H9 (cell line): ENCODE results near the gene RANBP9. TPM values are rescaled to one million over a fixed set of nuclear protein-coding genes. Genes with fewer than 3 reads are reported as not detected.

Source experiments
- DNase-seq: peaks from one replicate; pipeline ENCODE4 v3.0.0-alpha.2; 2017
- H2AFZ ChIP-seq: one replicate; pipeline ENCODE4 v1.6.1; 2013; ENCODE audit warnings: mild to moderate bottlenecking, low read length, control low read depth, moderate library complexity
- H2AK5ac ChIP-seq: 2 replicates; pipeline ENCODE4 v1.6.1; 2013; ENCODE audit warnings: low read length, control low read depth, mixed read lengths; ENCODE audit not compliant: insufficient read length
- H2BK120ac ChIP-seq: one replicate; pipeline ENCODE4 v1.6.1; 2013; ENCODE audit warnings: low read depth, mild to moderate bottlenecking, low read length, control low read depth, inconsistent platforms; ENCODE audit not compliant: poor library complexity, severe bottlenecking
- H2BK12ac ChIP-seq: 2 replicates; pipeline ENCODE4 v1.6.1; 2013; ENCODE audit warnings: low read length, control low read depth, mixed read lengths, low read depth; ENCODE audit not compliant: insufficient read length
- H2BK15ac ChIP-seq: 2 replicates; pipeline ENCODE4 v1.6.1; 2013; ENCODE audit warnings: low read depth, low read length, control low read depth
- H2BK20ac ChIP-seq: one replicate; pipeline ENCODE4 v1.6.1; 2013; ENCODE audit warnings: low read depth, mild to moderate bottlenecking, low read length, control low read depth, inconsistent platforms; ENCODE audit not compliant: poor library complexity, severe bottlenecking
- H2BK5ac ChIP-seq: 2 replicates; pipeline ENCODE4 v1.6.1; 2013; ENCODE audit warnings: low read length, control low read depth, mixed read lengths; ENCODE audit not compliant: insufficient read length
- H3K14ac ChIP-seq: 2 replicates; pipeline ENCODE4 v1.6.1; 2013; ENCODE audit warnings: low read length, control low read depth; ENCODE audit not compliant: insufficient read depth
- H3K18ac ChIP-seq: 2 replicates; pipeline ENCODE4 v1.6.1; 2013; ENCODE audit warnings: low read depth, mild to moderate bottlenecking, mixed read lengths, low read length, control low read depth; ENCODE audit not compliant: insufficient read length
- H3K23ac ChIP-seq: 2 replicates; pipeline ENCODE4 v1.6.1; 2013; ENCODE audit warnings: low read length, control low read depth, mixed read lengths, low read depth; ENCODE audit not compliant: insufficient read length
- H3K23me2 ChIP-seq: 2 replicates; pipeline ENCODE4 v1.6.1; 2013; ENCODE audit warnings: low read depth, mild to moderate bottlenecking, mixed read lengths, low read length, control low read depth; ENCODE audit not compliant: insufficient read length, poor library complexity, severe bottlenecking
- H3K27ac ChIP-seq: 2 replicates; pipeline ENCODE4 v1.5.1; 2013; ENCODE audit warnings: low read length, control low read depth, mixed read lengths, low read depth; ENCODE audit not compliant: insufficient read length
- H3K27me3 ChIP-seq: 2 replicates; pipeline ENCODE4 v1.6.1; 2013; ENCODE audit warnings: low read length, control low read depth, inconsistent platforms; ENCODE audit not compliant: insufficient read depth
- H3K4ac ChIP-seq: 2 replicates; pipeline ENCODE4 v1.6.1; 2013; ENCODE audit warnings: low read depth, mild to moderate bottlenecking, control low read depth, inconsistent platforms, low read length, moderate library complexity
- H3K4me1 ChIP-seq: 2 replicates; pipeline ENCODE4 v1.6.1; 2013; ENCODE audit warnings: low read length, control low read depth, inconsistent platforms; ENCODE audit not compliant: insufficient read depth
- H3K4me2 ChIP-seq: 2 replicates; pipeline ENCODE4 v1.6.1; 2013; ENCODE audit warnings: low read length, control low read depth, mixed read lengths; ENCODE audit not compliant: insufficient read length, insufficient read depth
- H3K56ac ChIP-seq: 2 replicates; pipeline ENCODE4 v1.6.1; 2013; ENCODE audit warnings: low read depth, mild to moderate bottlenecking, mixed read lengths, low read length, control low read depth; ENCODE audit not compliant: insufficient read length
- H3K79me1 ChIP-seq: 2 replicates; pipeline ENCODE4 v1.6.1; 2013; ENCODE audit warnings: low read depth, mild to moderate bottlenecking, moderate library complexity, low read length, control low read depth, inconsistent platforms; ENCODE audit not compliant: insufficient read depth, poor library complexity, severe bottlenecking
- H3K79me2 ChIP-seq: 2 replicates; pipeline ENCODE4 v1.6.1; 2013; ENCODE audit warnings: low read length, control low read depth, inconsistent platforms; ENCODE audit not compliant: insufficient read depth
- H3K9ac ChIP-seq: 2 replicates; pipeline ENCODE4 v1.6.1; 2013; ENCODE audit warnings: low read length, control low read depth, mixed read lengths; ENCODE audit not compliant: insufficient read length; ENCODE audit errors: extremely low read depth
- H3K9me3 ChIP-seq: one replicate; pipeline ENCODE4 v1.6.1; 2013; ENCODE audit warnings: low read depth, low read length, inconsistent platforms; ENCODE audit not compliant: control insufficient read depth
- H3T11ph ChIP-seq: one replicate; pipeline ENCODE4 v1.6.1; 2013; ENCODE audit warnings: mild to moderate bottlenecking, low read length, control low read depth, inconsistent platforms
- H4K20me1 ChIP-seq: one replicate; pipeline ENCODE4 v1.6.1; 2013; ENCODE audit not compliant: control insufficient read depth, insufficient read length, insufficient read depth
- H4K5ac ChIP-seq: 2 replicates; pipeline ENCODE4 v1.6.1; 2013; ENCODE audit warnings: low read depth, mild to moderate bottlenecking, mixed read lengths, low read length, control low read depth; ENCODE audit not compliant: insufficient read length
- H4K8ac ChIP-seq: replicated peaks from 2 replicates; pipeline ENCODE4 v1.6.1; 2013; ENCODE audit warnings: low read length, control low read depth, mixed read lengths, low read depth; ENCODE audit not compliant: insufficient read length
- H4K91ac ChIP-seq: 2 replicates; pipeline ENCODE4 v1.6.1; 2013; ENCODE audit warnings: low read depth, mild to moderate bottlenecking, moderate library complexity, mixed read lengths, low read length, control low read depth; ENCODE audit not compliant: insufficient read length
- H3K27ac Mint-ChIP-seq, 3 experiments: 2 replicates in 2 of 3; 3 replicates in 1 of 3; pipeline ENCODE4 v1.8.0; 2020 to 2021; ENCODE audit warnings: mixed read lengths in 3 of 3, mild to moderate bottlenecking in 1 of 3, moderate library complexity in 1 of 3
- H3K27me3 Mint-ChIP-seq: 2 replicates; pipeline ENCODE4 v1.8.0; 2021; ENCODE audit warnings: low read depth, mild to moderate bottlenecking, moderate library complexity, mixed read lengths
- H3K36me3 Mint-ChIP-seq, 3 experiments: 2 replicates in 2 of 3; 3 replicates in 1 of 3; pipeline ENCODE4 v1.8.0; 2020 to 2021; ENCODE audit warnings: low read depth in 3 of 3, mixed read lengths in 3 of 3; ENCODE audit not compliant: insufficient read depth in 1 of 3
- H3K4me1 Mint-ChIP-seq, 2 experiments: 2 replicates each; pipeline ENCODE4 v1.8.0; 2020; ENCODE audit warnings: mixed read lengths in 2 of 2
- H3K4me3 Mint-ChIP-seq, 2 experiments: 2 replicates in 1 of 2; 3 replicates in 1 of 2; pipeline ENCODE4 v1.8.0; 2020 to 2021; ENCODE audit warnings: mild to moderate bottlenecking in 2 of 2, mixed read lengths in 2 of 2, moderate library complexity in 1 of 2
- H3K9me3 Mint-ChIP-seq, 2 experiments: 2 replicates in 1 of 2; 3 replicates in 1 of 2; pipeline ENCODE4 v1.8.0; 2020; ENCODE audit warnings: mild to moderate bottlenecking in 2 of 2, mixed read lengths in 2 of 2, moderate library complexity in 1 of 2
- WGBS: extraction: QIAGEN DNeasy Blood & Tissue Kit; methylation state at CpG from one replicate; pipeline ENCODE4 v1.1.7; 2013; ENCODE audit warnings: missing lambda C conversion rate, low lambda C conversion rate, mixed read lengths; ENCODE audit not compliant: insufficient read length; ENCODE audit errors: extremely low coverage; 5-methylcytosine and 5-hydroxymethylcytosine counted together
- total RNA-seq: library from RNA; stranded (reverse); gene quantifications from 2 replicates; pipeline ENCODE4 v1.2.1, GENCODE V29; 2021
- TF ChIP-seq, protein P1 (sequence below): fragments of 200-600 bp; sonication (generic); conservative IDR thresholded peaks from 3 replicates; pipeline ENCODE4 v1.8.0; 2021; ENCODE audit warnings: antibody characterized with exemption, mild to moderate bottlenecking

The RANBP9 gene
- total RNA-seq, 1 experiment from 2014 or later, result 37.2 TPM

DNA sequence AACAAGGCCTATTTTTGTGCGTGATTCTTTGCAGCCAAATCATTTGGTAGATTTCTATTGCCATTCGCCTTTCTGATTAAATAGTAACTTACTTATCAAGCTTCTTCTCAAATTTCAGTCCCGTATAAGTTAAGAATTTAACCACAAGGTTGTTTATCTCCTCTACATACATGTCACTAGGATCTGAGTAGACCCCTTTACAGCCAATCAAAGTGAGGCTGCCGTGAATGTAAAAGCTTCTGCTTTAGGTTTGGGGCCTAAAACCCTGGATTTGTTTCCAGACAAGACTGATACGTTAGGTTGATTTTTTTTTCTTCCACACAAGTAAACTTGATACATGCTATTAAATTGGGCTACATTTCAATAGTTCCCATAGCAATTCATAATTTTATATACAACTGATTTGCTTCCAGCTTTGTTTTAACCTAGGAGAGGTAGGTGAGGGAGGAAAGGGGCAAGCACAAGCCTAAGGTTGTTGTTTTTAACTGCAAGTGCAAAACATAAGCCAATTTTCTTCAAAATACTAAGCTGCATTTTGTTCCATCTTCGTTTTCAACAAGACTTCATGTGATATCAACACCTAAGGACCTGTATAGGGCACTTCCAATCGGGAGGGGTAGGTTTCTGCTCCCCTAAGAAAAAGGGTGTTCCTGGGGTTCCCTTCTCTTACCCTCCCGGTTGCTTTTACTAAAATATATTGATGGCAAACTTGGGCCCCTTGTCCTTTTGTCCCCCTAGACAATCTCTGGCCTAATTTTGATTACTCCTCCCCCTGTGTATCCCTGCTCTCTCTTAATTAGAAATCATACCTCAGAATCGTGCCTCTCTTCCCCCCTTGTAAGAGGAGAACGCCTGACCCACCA lies 1.7 kb downstream of the RANBP9 start:
- TF ChIP-seq, protein P1, sequence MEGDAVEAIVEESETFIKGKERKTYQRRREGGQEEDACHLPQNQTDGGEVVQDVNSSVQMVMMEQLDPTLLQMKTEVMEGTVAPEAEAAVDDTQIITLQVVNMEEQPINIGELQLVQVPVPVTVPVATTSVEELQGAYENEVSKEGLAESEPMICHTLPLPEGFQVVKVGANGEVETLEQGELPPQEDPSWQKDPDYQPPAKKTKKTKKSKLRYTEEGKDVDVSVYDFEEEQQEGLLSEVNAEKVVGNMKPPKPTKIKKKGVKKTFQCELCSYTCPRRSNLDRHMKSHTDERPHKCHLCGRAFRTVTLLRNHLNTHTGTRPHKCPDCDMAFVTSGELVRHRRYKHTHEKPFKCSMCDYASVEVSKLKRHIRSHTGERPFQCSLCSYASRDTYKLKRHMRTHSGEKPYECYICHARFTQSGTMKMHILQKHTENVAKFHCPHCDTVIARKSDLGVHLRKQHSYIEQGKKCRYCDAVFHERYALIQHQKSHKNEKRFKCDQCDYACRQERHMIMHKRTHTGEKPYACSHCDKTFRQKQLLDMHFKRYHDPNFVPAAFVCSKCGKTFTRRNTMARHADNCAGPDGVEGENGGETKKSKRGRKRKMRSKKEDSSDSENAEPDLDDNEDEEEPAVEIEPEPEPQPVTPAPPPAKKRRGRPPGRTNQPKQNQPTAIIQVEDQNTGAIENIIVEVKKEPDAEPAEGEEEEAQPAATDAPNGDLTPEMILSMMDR, result no peak
- Mint-ChIP-seq H3K36me3 (peaks cover 2 to 5% (median 2%) of the 10 kb centered on the region in 3 experiments; a peak in 1 of 7 replicates), H3K4me3 (peak overlapping the region; percentile 81 to 95), H3K9me3 (no peaks in the 10 kb centered on the region; a peak in 1 of 5 replicates), H3K27me3 (no peaks in the 10 kb centered on the region), H3K27ac (peak overlapping the region; percentile 47 to 90 (median 83); a peak in 6 of 7 replicates), H3K4me1 (peaks cover 32 to 33% of the 10 kb centered on the region in 2 experiments)
- no peak overlapping the region for H4K5ac ChIP-seq
- no peak overlapping the region for H3K23ac ChIP-seq
- H4K8ac ChIP-seq, result no peak overlapping the region
- H3K14ac ChIP-seq, result no peak overlapping the region
- H3K18ac ChIP-seq, result no peak overlapping the region
- H4K91ac ChIP-seq, result no peak overlapping the region
- no peak overlapping the region for H2BK15ac ChIP-seq
- H2AK5ac ChIP-seq, result no peak overlapping the region
- H2BK120ac ChIP-seq, result no peak overlapping the region
- no peak overlapping the region for H3T11ph ChIP-seq
- no CpG with 5 or more reads among the region's 10 CpGs for WGBS
- H2BK12ac ChIP-seq, result no peak overlapping the region
- H2AFZ ChIP-seq, result no peak overlapping the region
- H2BK20ac ChIP-seq, result no peak overlapping the region
- peaks cover 14% of the 10 kb centered on the region; the same call in 1 of the 2 replicates for H3K79me2 ChIP-seq
- DNase-seq, result no peak
- no peaks in the 10 kb centered on the region for H3K27me3 ChIP-seq
- H3K9me3 ChIP-seq, result no peaks in the 10 kb centered on the region
- H2BK5ac ChIP-seq, result no peak overlapping the region
- H3K4me2 ChIP-seq, result peak overlapping the region; percentile 95
- peaks cover 2% of the 10 kb centered on the region; the same call in 1 of the 2 replicates for H3K4me1 ChIP-seq
- peak overlapping the region; percentile 78 for H3K9ac ChIP-seq
- peaks cover 6% of the 10 kb centered on the region for H3K79me1 ChIP-seq
- H3K23me2 ChIP-seq, result peaks cover 7% of the 10 kb centered on the region
- H3K56ac ChIP-seq, result no peak overlapping the region
- H3K4ac ChIP-seq, result no peak overlapping the region
- no peak overlapping the region for H3K27ac ChIP-seq
- no peaks in the 10 kb centered on the region for H4K20me1 ChIP-seq
